HepG2 (cell line): Measurements from ENCODE around the gene PLCG2. TPM values are rescaled to one million over a fixed set of nuclear protein-coding genes. Genes with fewer than 3 reads are reported as not detected.

Experiments
- ATAC-seq: fragments of 200-7000 bp; cut with Tn5 transposase; 3 replicates; pipeline ENCODE4 v1.9.1; 2020; ENCODE audit warnings: mild to moderate bottlenecking, moderate library complexity
- BruUV-seq: library from RNA; stranded (reverse); fragments of 400-500 nt; replicated peaks from 2 replicates; lab custom pipeline; 2021; lab: Mats Ljungman, UMichigan
- CTCF ChIA-PET: fragments of 300-600 bp; formaldehyde crosslinking; extraction: SDS; loops from one replicate; lab custom pipeline; 2021; ENCODE audit warnings: low total read pairs, inconsistent platforms, low intra/inter-chr PET ratio; lab: Yijun Ruan, JAX
- POLR2A ChIA-PET: fragments of 350-600 bp; sonication (Branson Sonifier 250); formaldehyde crosslinking; loops from one replicate; lab custom pipeline; 2020; ENCODE audit warnings: antibody characterized with exemption, inconsistent platforms; lab: Yijun Ruan, JAX
- DNase-seq: peaks from one replicate; pipeline ENCODE4 v3.0.0-alpha.2; 2015; ENCODE audit warnings: low spot score
- FAIRE-seq: peaks from 3 replicates; lab custom pipeline; 2011; peaks lifted over from hg19 to GRCh38; lab: Jason Lieb, UNC
- H2AFZ ChIP-seq: one replicate; pipeline ENCODE4 v1.6.1; 2011; ENCODE audit warnings: low read length, inconsistent platforms
- H3K27ac ChIP-seq: fragments of 300-600 bp; 3 replicates; pipeline ENCODE4 v1.8.0; 2011; ENCODE audit warnings: mixed run types, mild to moderate bottlenecking, mixed read lengths, low read length, inconsistent platforms; ENCODE audit not compliant: insufficient read depth; ENCODE audit errors: extremely low read length
- H3K27me3 ChIP-seq, 2 experiments: fragments of 200-600 bp in 1 of 2; 2 replicates in 1 of 2; 3 replicates in 1 of 2; pipeline versions ENCODE4 v1.6.0 to v1.8.0; 2011; ENCODE audit warnings: low read length in 2 of 2, mild to moderate bottlenecking in 2 of 2, moderate library complexity in 2 of 2, inconsistent platforms in 1 of 2; ENCODE audit not compliant: insufficient read depth in 2 of 2, control insufficient read depth in 1 of 2
- H3K36me3 ChIP-seq, 2 experiments: fragments of 200-600 bp in 1 of 2; replicated peaks in 1 of 2; 2 replicates in 1 of 2; 3 replicates in 1 of 2; pipeline versions ENCODE4 v1.5.1 to v1.8.0; 2011; ENCODE audit warnings: low read length in 2 of 2, inconsistent platforms in 1 of 2; ENCODE audit not compliant: insufficient read depth in 2 of 2, control insufficient read depth in 1 of 2
- H3K4me1 ChIP-seq: 2 replicates; pipeline ENCODE4 v1.5.1; 2012; ENCODE audit warnings: low read length, inconsistent platforms; ENCODE audit not compliant: insufficient read depth
- H3K4me2 ChIP-seq: 2 replicates; pipeline ENCODE4 v1.6.0; 2011; ENCODE audit warnings: low read depth, low read length, inconsistent platforms
- H3K4me3 ChIP-seq, 3 experiments: fragments of 200-600 bp in 1 of 3; sonication (generic), shearing (Covaris generic) in 1 of 3; replicated peaks in 1 of 3; 2 replicates each; pipeline ENCODE4 v1.5.1; 2011 to 2016; ENCODE audit warnings: low read length in 3 of 3, inconsistent platforms in 2 of 3, low read depth in 2 of 3, mild to moderate bottlenecking in 2 of 3, control low read depth in 1 of 3, mixed read lengths in 1 of 3; ENCODE audit not compliant: insufficient read depth in 1 of 3
- H3K79me2 ChIP-seq: one replicate; pipeline ENCODE4 v1.6.1; 2011; ENCODE audit warnings: low read length, inconsistent platforms; ENCODE audit not compliant: insufficient read depth
- H3K9ac ChIP-seq: 2 replicates; pipeline ENCODE4 v1.6.0; 2011; ENCODE audit warnings: mild to moderate bottlenecking, low read depth, low read length, inconsistent platforms; ENCODE audit not compliant: insufficient read depth
- H3K9me3 ChIP-seq: 2 replicates; pipeline ENCODE4 v1.5.1; 2012; ENCODE audit warnings: mild to moderate bottlenecking, low read length
- H4K20me1 ChIP-seq: 2 replicates; pipeline ENCODE4 v1.6.0; 2011; ENCODE audit warnings: inconsistent platforms, mild to moderate bottlenecking, low read length, moderate library complexity; ENCODE audit not compliant: insufficient read depth
- ATF7 ChIP-seq, 2 experiments: fragments of 450-650 bp in 1 of 2; sonication (generic) in 1 of 2; formaldehyde crosslinking in 1 of 2; IDR thresholded peaks; 2 replicates each; pipeline versions ENCODE4 v1.4.0 to v1.6.1; 2016 to 2020; ENCODE audit warnings: antibody characterized with exemption in 1 of 2, mild to moderate bottlenecking in 1 of 2, missing genetic modification reagents in 1 of 2
- CAMTA2 ChIP-seq: sonication (generic); formaldehyde crosslinking; IDR thresholded peaks from 2 replicates; pipeline ENCODE4 v1.4.0; 2020; ENCODE audit warnings: mild to moderate bottlenecking, missing genetic modification reagents, borderline replicate concordance
- HNRNPUL1 ChIP-seq: fragments of 200-400 bp; formaldehyde crosslinking; IDR thresholded peaks from 2 replicates; pipeline ENCODE4 v1.6.1; 2017; ENCODE audit warnings: low read depth, mild to moderate bottlenecking, low read length, moderate library complexity
- NFIC ChIP-seq: IDR thresholded peaks from 2 replicates; pipeline ENCODE4 v1.6.1; 2012; ENCODE audit warnings: mild to moderate bottlenecking, low read length, inconsistent platforms
- RBFOX2 ChIP-seq: fragments of 200-400 bp; formaldehyde crosslinking; IDR thresholded peaks from 2 replicates; pipeline ENCODE4 v1.6.1; 2017; ENCODE audit warnings: low read depth, mild to moderate bottlenecking, low read length
- UBTF ChIP-seq: sonication (generic); formaldehyde crosslinking; IDR thresholded peaks from 2 replicates; pipeline ENCODE4 v1.4.0; 2020; ENCODE audit warnings: mild to moderate bottlenecking, missing genetic modification reagents
- WGBS: methylation state at CpG from one replicate; pipeline ENCODE4 v1.1.6; 2017; ENCODE audit warnings: low lambda C conversion rate; 5-methylcytosine and 5-hydroxymethylcytosine counted together
- in situ Hi-C: cut with HindIII; loops from 2 replicates; pipeline ENCODE4 v1.10.0; 2017; ENCODE audit warnings: low pct_unique_long_range_greater_than_20kb; ENCODE audit not compliant: extremely low pct_ligation_motif_present
- intact Hi-C: fragments of 100-400 bp; cut with micrococcal nuclease; formaldehyde crosslinking; loops from one replicate; pipeline ENCODE4 v1.10.0; 2022; ENCODE audit not compliant: unreplicated experiment
- polyA plus RNA-seq, 8 experiments: library from polyadenylated mRNA; depleted of rRNA in 3 of 8; stranded (reverse) in 7 of 8; unstranded in 1 of 8; fragments of >200 nt; fragmentation: Illumina TruSeq in 4 of 8; extraction: Trizol in 4 of 8; gene quantifications; 2 replicates each; pipeline versions ENCODE4 v1.2.1 to v1.2.3, GENCODE V29; 2011 to 2016; ENCODE audit warnings: low read depth in 4 of 8, missing spikeins in 1 of 8, mixed read lengths in 1 of 8; ENCODE audit not compliant: insufficient read depth in 1 of 8
- total RNA-seq, 5 experiments: library from RNA; depleted of rRNA; stranded (reverse); fragments of >200 nt; fragmentation: Illumina TruSeq; extraction: Trizol; gene quantifications; 2 replicates each; pipeline ENCODE4 v1.2.3, GENCODE V29; 2016; ENCODE audit warnings: low read depth in 1 of 5

PLCG2 gene
- total and polyA plus RNA-seq, 2 of the 13 experiments (the other 11 are each of a cell fraction or from before 2014, with no cell fraction given), result 0.13 to 0.18 TPM

GRCh38 chr16:82004601-82005000, 225.5 kb downstream of the PLCG2 start:
- no peak for ATAC-seq
- H3K36me3 ChIP-seq, result no peaks in the 10 kb centered on the region
- in situ Hi-C loops, result no loop called here
- TF ChIP-seq CAMTA2 (CRISPR knock-in tag) (no peak), HNRNPUL1 (no peak), UBTF (no peak), RBFOX2 (no peak), ATF7 (IDR thresholded peaks at IDR 0.05) (peak; percentile 86), ATF7 (CRISPR knock-in tag; IDR thresholded peaks at IDR 0.05) (no peak), NFIC (no peak)
- TF ChIP-seq, all 625 proteins: peak for 1
- no peak for FAIRE-seq
- Histone ChIP-seq H3K4me1 (no peaks in the 10 kb centered on the region), H3K27ac (no peak overlapping the region), H3K9me3 (peaks cover 23% of the 10 kb centered on the region), H2AFZ (no peak overlapping the region), H3K4me2 (no peak overlapping the region), H3K4me3 (no peak overlapping the region), H3K79me2 (no peaks in the 10 kb centered on the region), H3K9ac (no peak overlapping the region), H4K20me1 (no peaks in the 10 kb centered on the region), H3K27me3 (peaks cover 0 to 6% of the 10 kb centered on the region in 2 experiments; a peak in 2 of 5 replicates)
- CTCF ChIA-PET, result no interaction called here
- no TSS peak for BruUV-seq
- DNase-seq, result no peak
- intact Hi-C loops, result no loop called here
- 6% methylated on average over 5 of the region's 5 CpGs for WGBS
- POLR2A ChIA-PET, result no interaction called here
